Measurements from ENCODE around the gene DNAJC6.

The DNAJC6 gene

GRCh38 chr1:65308781-65309303, 501 bp upstream of the DNAJC6 start:
- DNase-seq (ENCODE audit: insufficient read length) (no peak), FAIRE-seq (no peak)
- TF ChIP-seq POLR2A (IDR thresholded peaks at IDR 0.05; ENCODE audit: low read depth, low read length) (no peak), TAF1 (IDR thresholded peaks at IDR 0.05; ENCODE audit: borderline replicate concordance, low read depth, low read length) (no peak), POLR2AphosphoS5 (IDR thresholded peaks at IDR 0.05; ENCODE audit: low read depth, low read length) (no peak)

GRCh38 chr1:65310078-65310587, 790 bp downstream of the DNAJC6 start:
- DNase-seq (ENCODE audit: insufficient read length), result no peak

GRCh38 chr1:65311760-65312159, 2.4 kb downstream of the DNAJC6 start:
- FAIRE-seq (no peak), DNase-seq (ENCODE audit: insufficient read length) (no peak)
- no peak for TF ChIP-seq TAF1 (IDR thresholded peaks at IDR 0.05; ENCODE audit: borderline replicate concordance, low read depth, low read length)
- TF ChIP-seq POLR2AphosphoS5 (IDR thresholded peaks at IDR 0.05; ENCODE audit: low read depth, low read length), result no peak
- TF ChIP-seq POLR2A (IDR thresholded peaks at IDR 0.05; ENCODE audit: low read depth, low read length), result no peak

More at GRCh38 chr1:65310078-65310587, 790 bp downstream of the DNAJC6 start:
- FAIRE-seq, result no peak
- no peak for TF ChIP-seq POLR2AphosphoS5 (IDR thresholded peaks at IDR 0.05; ENCODE audit: low read depth, low read length)
- no peak for TF ChIP-seq TAF1 (IDR thresholded peaks at IDR 0.05; ENCODE audit: borderline replicate concordance, low read depth, low read length)
- no peak for TF ChIP-seq POLR2A (IDR thresholded peaks at IDR 0.05; ENCODE audit: low read depth, low read length)

- FAIRE-seq, result no peak
- TF ChIP-seq TAF1 (IDR thresholded peaks at IDR 0.05; ENCODE audit: borderline replicate concordance, low read depth, low read length) (no peak), POLR2A (IDR thresholded peaks at IDR 0.05; ENCODE audit: low read depth, low read length) (no peak), POLR2AphosphoS5 (IDR thresholded peaks at IDR 0.05; ENCODE audit: low read depth, low read length) (no peak)
Observed at GRCh38 chr1:65316233-65316632, 6.9 kb downstream of the DNAJC6 start.

GRCh38 chr1:65317866-65318653, 8.7 kb downstream of the DNAJC6 start:
- FAIRE-seq (no peak), DNase-seq (ENCODE audit: insufficient read length) (no peak)
- no peak for TF ChIP-seq POLR2AphosphoS5 (IDR thresholded peaks at IDR 0.05; ENCODE audit: low read depth, low read length)
- TF ChIP-seq POLR2A (IDR thresholded peaks at IDR 0.05; ENCODE audit: low read depth, low read length), result no peak
- TF ChIP-seq TAF1 (IDR thresholded peaks at IDR 0.05; ENCODE audit: borderline replicate concordance, low read depth, low read length), result no peak

More at GRCh38 chr1:65316233-65316632, 6.9 kb downstream of the DNAJC6 start:
- no peak for DNase-seq (ENCODE audit: insufficient read length)

- no peak for DNase-seq (ENCODE audit: insufficient read length)
- TF ChIP-seq POLR2A (IDR thresholded peaks at IDR 0.05; ENCODE audit: low read depth, low read length) (no peak), POLR2AphosphoS5 (IDR thresholded peaks at IDR 0.05; ENCODE audit: low read depth, low read length) (no peak), TAF1 (IDR thresholded peaks at IDR 0.05; ENCODE audit: borderline replicate concordance, low read depth, low read length) (no peak)
- no peak for FAIRE-seq
Observed at GRCh38 chr1:65319141-65319540, 9.8 kb downstream of the DNAJC6 start.

GRCh38 chr1:65319754-65320153, 10.4 kb downstream of the DNAJC6 start:
- TF ChIP-seq POLR2AphosphoS5 (IDR thresholded peaks at IDR 0.05; ENCODE audit: low read depth, low read length), result no peak
- TF ChIP-seq TAF1 (IDR thresholded peaks at IDR 0.05; ENCODE audit: borderline replicate concordance, low read depth, low read length), result no peak
- TF ChIP-seq POLR2A (IDR thresholded peaks at IDR 0.05; ENCODE audit: low read depth, low read length), result no peak
- no peak for FAIRE-seq

GRCh38 chr1:65321879-65322278, 12.5 kb downstream of the DNAJC6 start:
- TF ChIP-seq TAF1 (IDR thresholded peaks at IDR 0.05; ENCODE audit: borderline replicate concordance, low read depth, low read length), result no peak
- DNase-seq (ENCODE audit: insufficient read length) (no peak), FAIRE-seq (no peak)

More at GRCh38 chr1:65319754-65320153, 10.4 kb downstream of the DNAJC6 start:
- DNase-seq (ENCODE audit: insufficient read length), result no peak

- TF ChIP-seq POLR2A (IDR thresholded peaks at IDR 0.05; ENCODE audit: low read depth, low read length) (no peak), POLR2AphosphoS5 (IDR thresholded peaks at IDR 0.05; ENCODE audit: low read depth, low read length) (no peak), TAF1 (IDR thresholded peaks at IDR 0.05; ENCODE audit: borderline replicate concordance, low read depth, low read length) (no peak)
- FAIRE-seq (no peak), DNase-seq (ENCODE audit: insufficient read length) (no peak)
Observed at GRCh38 chr1:65323246-65323645, 13.9 kb downstream of the DNAJC6 start.

- FAIRE-seq (no peak), DNase-seq (ENCODE audit: insufficient read length) (no peak)
- TF ChIP-seq POLR2A (IDR thresholded peaks at IDR 0.05; ENCODE audit: low read depth, low read length), result no peak
- no peak for TF ChIP-seq POLR2AphosphoS5 (IDR thresholded peaks at IDR 0.05; ENCODE audit: low read depth, low read length)
- no peak for TF ChIP-seq TAF1 (IDR thresholded peaks at IDR 0.05; ENCODE audit: borderline replicate concordance, low read depth, low read length)
Observed at GRCh38 chr1:65330021-65330420, 20.7 kb downstream of the DNAJC6 start.

- no peak for TF ChIP-seq POLR2A (IDR thresholded peaks at IDR 0.05; ENCODE audit: low read depth, low read length)
- no peak for TF ChIP-seq TAF1 (IDR thresholded peaks at IDR 0.05; ENCODE audit: borderline replicate concordance, low read depth, low read length)
- TF ChIP-seq POLR2AphosphoS5 (IDR thresholded peaks at IDR 0.05; ENCODE audit: low read depth, low read length), result no peak
- DNase-seq (ENCODE audit: insufficient read length), result no peak
- FAIRE-seq, result no peak
Observed at GRCh38 chr1:65330822-65331221, 21.5 kb downstream of the DNAJC6 start.

GRCh38 chr1:65332821-65333220, 23.5 kb downstream of the DNAJC6 start:
- no peak for DNase-seq (ENCODE audit: insufficient read length)
- no peak for FAIRE-seq
- TF ChIP-seq POLR2AphosphoS5 (IDR thresholded peaks at IDR 0.05; ENCODE audit: low read depth, low read length) (no peak), TAF1 (IDR thresholded peaks at IDR 0.05; ENCODE audit: borderline replicate concordance, low read depth, low read length) (no peak), POLR2A (IDR thresholded peaks at IDR 0.05; ENCODE audit: low read depth, low read length) (no peak)
